RWPE2 (cell line): ENCODE data around the gene ANKRD12.

Source experiments
- ATAC-seq: fragments of 200-7000 bp; cut with Tn5 transposase; 3 replicates; pipeline ENCODE4 v1.9.1; 2021; ENCODE audit warnings: low read depth
- DNase-seq: peaks from one replicate; pipeline ENCODE4 v3.0.0-alpha.2; 2020; ENCODE audit warnings: low spot score
- H3K27ac ChIP-seq: fragments of 450-650 bp; 2 replicates; pipeline ENCODE4 v1.5.1; 2017; ENCODE audit warnings: mild to moderate bottlenecking; ENCODE audit not compliant: poor library complexity, severe bottlenecking
- H3K27me3 ChIP-seq: fragments of 250-450 bp; sonication (Bioruptor Pico); 2 replicates; pipeline ENCODE4 v1.5.1; 2021; ENCODE audit warnings: mild to moderate bottlenecking, moderate library complexity; ENCODE audit not compliant: insufficient read depth, poor library complexity, severe bottlenecking
- H3K36me3 ChIP-seq: fragments of 250-450 bp; sonication (Bioruptor Pico); 2 replicates; pipeline ENCODE4 v1.5.1; 2020; ENCODE audit warnings: low read depth, mild to moderate bottlenecking, moderate library complexity
- H3K4me1 ChIP-seq: fragments of 250-450 bp; sonication (Bioruptor Pico); 2 replicates; pipeline ENCODE4 v1.5.1; 2021; ENCODE audit warnings: mild to moderate bottlenecking, moderate library complexity; ENCODE audit not compliant: insufficient read depth, poor library complexity, severe bottlenecking
- H3K4me3 ChIP-seq: fragments of 250-450 bp; sonication (Bioruptor Pico); 2 replicates; pipeline ENCODE4 v1.5.1; 2021; ENCODE audit warnings: mild to moderate bottlenecking, moderate library complexity; ENCODE audit not compliant: severe bottlenecking
- H3K9me3 ChIP-seq: fragments of 250-450 bp; sonication (Bioruptor Pico); 2 replicates; pipeline ENCODE4 v1.5.1; 2021; ENCODE audit warnings: mild to moderate bottlenecking, moderate library complexity; ENCODE audit not compliant: severe bottlenecking
- TF ChIP-seq, protein P1 (sequence below): fragments of 450-650 bp; IDR thresholded peaks from one replicate; pipeline ENCODE4 v1.5.1; 2017; ENCODE audit warnings: mild to moderate bottlenecking, moderate library complexity; ENCODE audit not compliant: poor library complexity, severe bottlenecking

Gene ANKRD12

DNA sequence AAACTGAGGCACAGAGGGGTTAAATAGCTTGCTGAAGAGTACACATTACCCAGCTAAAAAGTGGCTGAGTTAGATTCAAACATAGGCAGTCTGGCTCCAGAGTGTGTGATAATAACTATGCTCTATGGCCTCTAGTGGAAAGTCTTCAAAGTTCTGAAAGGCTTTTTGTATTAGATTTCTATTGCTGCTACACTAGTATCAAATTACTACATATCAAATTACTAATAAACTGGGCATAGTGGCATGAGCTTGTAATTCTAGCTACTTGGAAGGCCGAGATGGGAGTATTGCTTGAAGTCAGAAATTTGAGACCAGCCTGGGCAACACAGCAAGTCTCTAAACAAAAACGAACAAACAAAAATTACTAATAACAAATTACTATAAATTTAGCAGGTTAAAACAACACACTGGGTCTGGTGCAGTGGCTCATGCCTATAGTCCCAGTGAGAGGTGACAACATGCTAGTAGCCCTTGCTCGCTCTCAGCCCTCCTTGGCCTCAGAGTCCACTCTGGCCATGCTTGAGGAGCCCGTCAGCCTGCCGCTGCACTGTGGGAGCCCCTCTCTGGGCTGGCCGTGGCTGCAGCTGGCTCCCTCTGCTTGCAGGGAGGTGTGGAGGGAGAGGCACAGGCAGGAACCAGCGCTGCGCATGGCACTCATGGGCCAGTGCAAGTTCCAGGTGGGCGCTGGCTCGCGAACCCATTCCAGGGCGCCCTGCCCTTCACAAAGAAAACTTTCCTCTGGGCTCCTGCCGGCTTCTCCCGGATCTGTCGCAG, 159.8 kb downstream of the ANKRD12 start:
- no peaks in the 10 kb centered on the region for H3K27me3 ChIP-seq
- no peaks in the 10 kb centered on the region for H3K4me1 ChIP-seq
- ATAC-seq: peak; percentile 35; the same call in 2 of the 3 replicates
- H3K9me3 ChIP-seq: peaks cover 6% of the 10 kb centered on the region
- H3K27ac ChIP-seq: no peak overlapping the region
- no peaks in the 10 kb centered on the region for H3K36me3 ChIP-seq
- DNase-seq: no peak
- TF ChIP-seq, protein P1, sequence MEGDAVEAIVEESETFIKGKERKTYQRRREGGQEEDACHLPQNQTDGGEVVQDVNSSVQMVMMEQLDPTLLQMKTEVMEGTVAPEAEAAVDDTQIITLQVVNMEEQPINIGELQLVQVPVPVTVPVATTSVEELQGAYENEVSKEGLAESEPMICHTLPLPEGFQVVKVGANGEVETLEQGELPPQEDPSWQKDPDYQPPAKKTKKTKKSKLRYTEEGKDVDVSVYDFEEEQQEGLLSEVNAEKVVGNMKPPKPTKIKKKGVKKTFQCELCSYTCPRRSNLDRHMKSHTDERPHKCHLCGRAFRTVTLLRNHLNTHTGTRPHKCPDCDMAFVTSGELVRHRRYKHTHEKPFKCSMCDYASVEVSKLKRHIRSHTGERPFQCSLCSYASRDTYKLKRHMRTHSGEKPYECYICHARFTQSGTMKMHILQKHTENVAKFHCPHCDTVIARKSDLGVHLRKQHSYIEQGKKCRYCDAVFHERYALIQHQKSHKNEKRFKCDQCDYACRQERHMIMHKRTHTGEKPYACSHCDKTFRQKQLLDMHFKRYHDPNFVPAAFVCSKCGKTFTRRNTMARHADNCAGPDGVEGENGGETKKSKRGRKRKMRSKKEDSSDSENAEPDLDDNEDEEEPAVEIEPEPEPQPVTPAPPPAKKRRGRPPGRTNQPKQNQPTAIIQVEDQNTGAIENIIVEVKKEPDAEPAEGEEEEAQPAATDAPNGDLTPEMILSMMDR: no peak
- no peak overlapping the region for H3K4me3 ChIP-seq

DNA sequence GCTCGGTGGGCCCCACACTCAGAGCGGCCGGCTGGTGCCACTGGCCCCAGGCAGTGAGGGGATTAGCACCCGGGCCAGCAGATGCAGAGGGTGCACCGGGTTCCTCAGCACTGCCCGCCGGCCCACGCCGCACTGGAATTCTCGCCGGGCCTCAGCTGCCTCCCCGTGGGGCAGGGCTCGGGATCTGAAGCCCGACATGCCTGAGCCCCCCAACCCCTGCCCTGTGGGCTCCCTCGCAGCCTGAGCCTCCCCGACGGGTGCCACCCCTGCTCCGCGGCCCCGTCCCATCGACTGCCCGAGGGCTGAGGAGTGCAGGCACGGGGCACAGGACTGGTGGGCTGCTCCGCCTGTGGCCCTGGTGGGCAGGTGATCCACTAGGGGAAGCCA, 160.4 kb downstream of the ANKRD12 start:
- no peak for ATAC-seq
- no peaks in the 10 kb centered on the region for H3K4me1 ChIP-seq
- H3K36me3 ChIP-seq: no peaks in the 10 kb centered on the region
- H3K27ac ChIP-seq: no peak overlapping the region
- no peak overlapping the region for H3K4me3 ChIP-seq
- no peak for DNase-seq
- no peaks in the 10 kb centered on the region for H3K27me3 ChIP-seq
- TF ChIP-seq, protein P1: no peak
- peaks cover 6% of the 10 kb centered on the region for H3K9me3 ChIP-seq

DNA sequence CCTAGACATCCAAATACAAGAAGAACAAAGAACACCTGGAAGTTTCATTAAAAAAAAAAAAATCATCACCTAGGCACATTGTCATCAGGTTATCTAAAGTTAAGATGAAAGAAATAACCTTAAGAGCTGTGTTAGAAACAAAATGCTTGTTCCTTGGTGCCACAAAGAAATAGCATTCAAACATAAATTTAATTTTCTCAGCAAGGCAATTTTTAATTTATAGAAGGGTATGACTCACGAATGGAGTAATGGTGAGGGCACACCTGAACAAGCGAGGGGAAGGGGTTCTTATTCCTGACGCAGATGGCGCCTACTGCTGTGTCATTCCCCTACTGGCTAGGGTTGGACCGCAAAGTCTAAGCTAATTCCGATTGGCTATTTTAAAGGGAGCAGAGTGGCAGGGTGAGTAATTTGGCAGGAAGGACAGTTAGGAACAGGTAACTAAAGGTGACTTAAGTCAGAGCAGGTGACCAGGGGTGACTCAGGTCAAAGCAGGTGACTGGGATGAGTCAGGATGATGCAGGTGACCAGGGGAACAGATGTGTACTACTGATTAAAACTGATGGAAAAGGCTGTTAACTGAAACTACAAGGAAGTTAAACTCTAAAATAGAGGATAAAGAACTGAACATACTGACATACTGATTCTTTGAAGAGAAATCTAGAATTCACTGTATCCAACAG, 167.9 kb downstream of the ANKRD12 start:
- no peaks in the 10 kb centered on the region for H3K4me1 ChIP-seq
- no peak overlapping the region for H3K4me3 ChIP-seq
- no peaks in the 10 kb centered on the region for H3K36me3 ChIP-seq
- H3K9me3 ChIP-seq: peaks cover 8% of the 10 kb centered on the region
- DNase-seq: no peak
- ATAC-seq: no peak
- no peaks in the 10 kb centered on the region for H3K27me3 ChIP-seq
- H3K27ac ChIP-seq: no peak overlapping the region
- TF ChIP-seq, protein P1: no peak

DNA sequence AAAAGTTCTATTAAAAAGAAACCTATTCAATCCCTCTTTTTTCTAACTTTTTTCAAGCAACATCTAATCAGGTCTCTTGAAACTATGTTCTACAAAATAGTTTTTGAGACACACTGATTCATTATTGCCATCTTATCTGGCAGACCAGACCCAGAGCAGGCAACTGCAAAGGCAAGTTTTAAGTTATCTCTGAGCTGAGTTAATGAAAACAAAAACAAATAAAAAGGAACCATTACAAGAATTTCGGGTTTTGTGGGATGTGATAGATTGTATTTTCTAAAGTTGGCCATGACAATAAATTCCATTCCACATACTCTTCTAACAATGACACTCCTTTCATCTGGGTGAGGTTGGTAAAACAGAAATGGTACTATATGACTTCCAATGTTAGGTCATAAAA, 182.8 kb downstream of the ANKRD12 start:
- no peaks in the 10 kb centered on the region for H3K27me3 ChIP-seq
- H3K4me1 ChIP-seq: peaks cover 5% of the 10 kb centered on the region
- DNase-seq (no peak), ATAC-seq (no peak)
- no peak overlapping the region for H3K4me3 ChIP-seq
- TF ChIP-seq, protein P1: no peak
- no peak overlapping the region for H3K27ac ChIP-seq
- no peaks in the 10 kb centered on the region for H3K36me3 ChIP-seq
- no peaks in the 10 kb centered on the region for H3K9me3 ChIP-seq

DNA sequence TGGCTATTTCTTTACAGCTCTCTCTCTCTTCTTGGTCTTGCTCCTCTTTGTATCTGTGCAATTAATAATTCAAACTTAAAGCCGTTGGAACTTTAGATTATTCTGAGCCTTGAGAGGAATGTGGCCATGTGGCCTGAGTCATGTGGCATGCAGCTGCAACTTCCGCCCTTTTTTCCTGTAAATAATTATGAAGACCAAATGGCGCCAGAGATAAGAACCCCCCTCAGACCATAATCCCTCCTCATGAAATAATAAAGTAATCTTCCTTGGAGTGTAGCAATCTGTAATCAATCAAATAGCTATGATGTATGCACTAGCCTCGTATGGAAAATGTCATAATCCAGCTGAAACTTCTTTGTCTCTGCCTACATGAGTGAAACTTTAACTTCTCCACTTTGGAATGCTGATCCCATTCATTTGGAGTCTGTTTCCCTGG, 184.5 kb downstream of the ANKRD12 start:
- H3K4me1 ChIP-seq: peaks cover 7% of the 10 kb centered on the region
- no peak for ATAC-seq

More for the DNA sequence above, 184.5 kb downstream of the ANKRD12 start:
- TF ChIP-seq, protein P1: no peak
- no peak for DNase-seq
- Histone ChIP-seq H3K4me3 (no peak overlapping the region), H3K36me3 (no peaks in the 10 kb centered on the region), H3K27me3 (no peaks in the 10 kb centered on the region), H3K27ac (no peak overlapping the region), H3K9me3 (no peaks in the 10 kb centered on the region)
